Fibroblast of lung (primary cell): Measurements from ENCODE around the gene CMTM3. TPM values are rescaled to one million over a fixed set of nuclear protein-coding genes. Genes with fewer than 3 reads are reported as not detected.
"Not testable (repeated sequence)": the region's sequence is repeated elsewhere in the genome, so short reads cannot be mapped to it uniquely, and the experiment has no call there.

Experiments used
- DNase-seq, 2 donors: peaks; one replicate each; pipeline versions ENCODE4 v3.0.0 to v3.0.0-alpha.2; 2010; ENCODE audit warnings: low read depth in 2 of 2
- H2AFZ ChIP-seq: 2 replicates; pipeline ENCODE4 v1.5.1; 2012; ENCODE audit warnings: low read length, control low read depth, inconsistent platforms
- H3K27ac ChIP-seq: 2 replicates; pipeline ENCODE4 v1.5.1; 2011; ENCODE audit warnings: low read length, control low read depth; ENCODE audit not compliant: insufficient read depth
- H3K27me3 ChIP-seq: 2 replicates; pipeline ENCODE4 v1.5.1; 2011; ENCODE audit warnings: mild to moderate bottlenecking, low read length; ENCODE audit not compliant: control insufficient read depth, insufficient read depth
- H3K36me3 ChIP-seq: 2 replicates; pipeline ENCODE4 v1.5.1; 2011; ENCODE audit warnings: low read length; ENCODE audit not compliant: control insufficient read depth, insufficient read depth
- H3K4me1 ChIP-seq: 2 replicates; pipeline ENCODE4 v1.5.1; 2011; ENCODE audit warnings: low read length; ENCODE audit not compliant: control insufficient read depth, insufficient read depth; ENCODE audit errors: extremely low read depth
- H3K4me2 ChIP-seq: 2 replicates; pipeline ENCODE4 v1.5.1; 2011; ENCODE audit warnings: low read length, control low read depth; ENCODE audit not compliant: insufficient read depth; ENCODE audit errors: extremely low read depth
- H3K4me3 ChIP-seq, 4 experiments: fragments of 200-600 bp in 1 of 4; sonication (generic) in 1 of 4; replicated peaks in 1 of 4; 2 replicates each; pipeline ENCODE4 v1.5.1; 2011 to 2016; ENCODE audit warnings: low read length in 4 of 4, low read depth in 3 of 4, mild to moderate bottlenecking in 3 of 4, control low read depth in 2 of 4, inconsistent platforms in 1 of 4, mixed read lengths in 1 of 4; ENCODE audit not compliant: insufficient read depth in 1 of 4; ENCODE audit errors: control extremely low read depth in 1 of 4
- H3K79me2 ChIP-seq: 2 replicates; pipeline ENCODE4 v1.5.1; 2012; ENCODE audit warnings: mild to moderate bottlenecking, low read length, inconsistent platforms; ENCODE audit not compliant: control insufficient read depth, insufficient read depth
- H3K9ac ChIP-seq: 2 replicates; pipeline ENCODE4 v1.5.1; 2011; ENCODE audit warnings: mild to moderate bottlenecking, low read length, control low read depth; ENCODE audit not compliant: insufficient read depth
- H3K9me3 ChIP-seq: 2 replicates; pipeline ENCODE4 v1.5.1; 2012; ENCODE audit warnings: low read depth, low read length; ENCODE audit not compliant: control insufficient read depth, insufficient read depth
- H4K20me1 ChIP-seq: 2 replicates; pipeline ENCODE4 v1.5.1; 2011; ENCODE audit warnings: low read length; ENCODE audit not compliant: control insufficient read depth, insufficient read depth; ENCODE audit errors: extremely low read depth
- EZH2 ChIP-seq: IDR thresholded peaks from 2 replicates; pipeline ENCODE4 v1.5.1; 2012; ENCODE audit warnings: low read length, control low read depth, mild to moderate bottlenecking; ENCODE audit errors: missing control alignments
- polyA plus RNA-seq, 2 donors: library from polyadenylated mRNA; depleted of rRNA in 1 of 2; stranded (reverse) in 1 of 2; unstranded in 1 of 2; fragments of >200 nt; gene quantifications; 2 replicates each; pipeline ENCODE4 v1.2.1, GENCODE V29; 2011 to 2012; ENCODE audit warnings: missing spikeins in 1 of 2
- total RNA-seq: library from RNA; depleted of rRNA; stranded (reverse); fragments of >200 nt; gene quantifications from 2 replicates; pipeline ENCODE4 v1.2.1, GENCODE V29; 2014
- TF ChIP-seq, protein P1 (sequence below), 2 donors: IDR thresholded peaks in 1 of 2; conservative IDR thresholded peaks in 1 of 2; 1 replicate in 1 of 2; 2 replicates in 1 of 2; pipeline ENCODE4 v1.5.1; 2011 to 2012; ENCODE audit warnings: low read length in 2 of 2, control low read depth in 1 of 2, inconsistent platforms in 1 of 2, low read depth in 1 of 2, mild to moderate bottlenecking in 1 of 2

Gene CMTM3
- total and polyA plus RNA-seq, 2 donors (not counting 1 experiment from before 2014, with no cell fraction given): 10.1 to 18.6 TPM

DNA sequence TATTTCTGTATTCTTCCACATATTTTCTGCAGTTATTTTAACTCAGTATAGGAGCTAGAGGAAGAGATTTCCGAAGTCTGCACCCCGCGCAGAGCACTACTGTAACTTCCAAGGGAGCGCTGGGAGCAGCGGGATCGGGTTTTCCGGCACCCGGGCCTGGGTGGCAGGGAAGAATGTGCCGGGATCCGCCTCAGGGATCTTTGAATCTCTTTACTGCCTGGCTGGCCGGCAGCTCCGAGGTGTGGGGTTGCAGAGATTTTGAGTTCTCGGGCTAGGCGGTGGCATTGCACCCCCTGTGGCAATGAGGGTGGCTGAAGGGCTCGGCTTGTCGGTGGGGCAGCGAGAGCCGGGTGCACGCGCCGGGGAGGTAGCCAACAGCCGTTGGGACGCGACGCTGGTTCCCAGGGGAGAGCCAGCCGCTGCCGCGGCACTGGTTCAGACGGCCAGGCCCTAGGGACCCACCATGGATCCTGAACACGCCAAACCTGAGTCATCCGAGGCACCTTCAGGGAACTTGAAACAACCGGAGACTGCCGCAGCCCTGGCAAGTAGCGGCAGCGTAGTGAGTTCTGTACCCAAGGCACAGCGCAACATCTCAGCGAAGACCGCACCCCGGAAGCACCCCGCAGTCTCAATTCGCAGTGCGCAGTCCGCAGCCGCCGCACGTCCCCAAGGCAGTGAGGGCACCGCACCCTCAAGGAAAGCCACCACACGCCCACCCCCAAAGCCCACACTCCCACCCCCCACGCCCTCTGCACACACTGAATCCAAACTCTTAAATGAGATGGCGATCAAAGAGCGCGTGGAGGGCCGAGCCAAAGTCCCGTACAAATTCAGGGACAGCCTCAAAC is 38.2 kb upstream of the CMTM3 start, which contains the start of gene CMTM1:
Gene CMTM1 (plus strand): TSS at position 389 of the 851 bp plus-strand sequence. CDS start 75 bp downstream, at position 464.
- Histone ChIP-seq H3K9ac (no peak within 1 kb of the TSS), H3K4me1 (peaks cover 7% of the 10 kb centered on the region), H3K4me2 (no peak within 1 kb of the TSS), H3K27me3 (no peaks in the 10 kb centered on the region), H3K27ac (no peak within 1 kb of the TSS), H4K20me1 (no peaks in the 10 kb centered on the region), H3K4me3 (no peak within 1 kb of the TSS), H2AFZ (no peak within 1 kb of the TSS), H3K9me3 (no peaks in the 10 kb centered on the region), H3K36me3 (peaks cover 7% of the 10 kb centered on the region), H3K79me2 (no peaks in the 10 kb centered on the region)
- no peak for TF ChIP-seq EZH2
- TF ChIP-seq, protein P1, sequence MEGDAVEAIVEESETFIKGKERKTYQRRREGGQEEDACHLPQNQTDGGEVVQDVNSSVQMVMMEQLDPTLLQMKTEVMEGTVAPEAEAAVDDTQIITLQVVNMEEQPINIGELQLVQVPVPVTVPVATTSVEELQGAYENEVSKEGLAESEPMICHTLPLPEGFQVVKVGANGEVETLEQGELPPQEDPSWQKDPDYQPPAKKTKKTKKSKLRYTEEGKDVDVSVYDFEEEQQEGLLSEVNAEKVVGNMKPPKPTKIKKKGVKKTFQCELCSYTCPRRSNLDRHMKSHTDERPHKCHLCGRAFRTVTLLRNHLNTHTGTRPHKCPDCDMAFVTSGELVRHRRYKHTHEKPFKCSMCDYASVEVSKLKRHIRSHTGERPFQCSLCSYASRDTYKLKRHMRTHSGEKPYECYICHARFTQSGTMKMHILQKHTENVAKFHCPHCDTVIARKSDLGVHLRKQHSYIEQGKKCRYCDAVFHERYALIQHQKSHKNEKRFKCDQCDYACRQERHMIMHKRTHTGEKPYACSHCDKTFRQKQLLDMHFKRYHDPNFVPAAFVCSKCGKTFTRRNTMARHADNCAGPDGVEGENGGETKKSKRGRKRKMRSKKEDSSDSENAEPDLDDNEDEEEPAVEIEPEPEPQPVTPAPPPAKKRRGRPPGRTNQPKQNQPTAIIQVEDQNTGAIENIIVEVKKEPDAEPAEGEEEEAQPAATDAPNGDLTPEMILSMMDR (conservative IDR thresholded peaks at IDR 0.05 in 1 of 2, IDR thresholded peaks at IDR 0.05 in 1 of 2; ENCODE audit: low read depth in 1 of 2, low read length in 2 of 2): no peak
- no peak for DNase-seq

DNA sequence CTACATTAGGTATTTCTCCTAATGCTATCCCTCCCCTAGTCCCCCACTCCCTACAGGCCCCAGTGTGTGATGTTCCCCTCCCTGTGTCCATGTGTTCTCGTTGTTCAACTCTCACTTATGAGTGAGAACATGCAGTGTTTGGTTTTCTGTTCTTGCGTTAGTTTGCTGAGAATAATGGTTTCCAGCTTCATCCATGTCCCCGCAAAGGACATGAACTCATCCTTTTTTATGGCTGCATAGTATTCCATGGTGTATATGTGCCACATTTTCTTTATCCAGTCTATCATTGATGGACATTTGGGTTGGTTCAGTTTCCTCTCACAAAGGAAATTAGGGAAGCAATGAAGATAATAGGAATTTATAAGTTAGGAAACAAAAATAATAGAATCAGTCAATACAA is 37.2 kb upstream of the CMTM3 start:
- H3K79me2 ChIP-seq, H3K27me3 ChIP-seq, H3K9ac ChIP-seq, H3K4me2 ChIP-seq, H4K20me1 ChIP-seq, H3K27ac ChIP-seq, H3K4me1 ChIP-seq, H3K36me3 ChIP-seq, H2AFZ ChIP-seq, H3K9me3 ChIP-seq, H3K4me3 ChIP-seq, DNase-seq: not testable (repeated sequence)

DNA sequence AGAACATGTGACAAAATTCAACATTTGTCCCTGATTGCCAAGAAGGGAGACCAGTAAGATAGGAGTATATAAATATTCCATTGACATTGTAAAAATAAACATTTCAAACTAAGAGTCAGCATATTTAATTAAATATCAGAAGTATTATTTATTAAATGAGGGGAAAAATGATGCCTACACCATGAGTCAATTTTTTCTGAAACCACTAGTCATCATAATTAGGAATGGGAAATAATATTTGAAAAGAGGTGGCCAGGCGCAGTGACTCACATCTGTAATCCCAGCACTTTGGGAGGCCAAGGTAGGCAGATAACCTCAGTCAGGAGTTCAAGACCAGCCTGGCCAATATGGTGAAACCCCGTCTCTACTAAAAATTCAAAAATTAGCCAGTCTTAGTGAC is 36.1 kb upstream of the CMTM3 start:
- Histone ChIP-seq H3K4me3 (no peak overlapping the region), H3K4me2 (no peak overlapping the region), H3K9ac (no peak overlapping the region), H3K79me2 (no peaks in the 10 kb centered on the region), H3K4me1 (peaks cover 7% of the 10 kb centered on the region), H4K20me1 (no peaks in the 10 kb centered on the region), H3K36me3 (peaks cover 7% of the 10 kb centered on the region), H3K27ac (no peak overlapping the region), H2AFZ (no peak overlapping the region), H3K9me3 (no peaks in the 10 kb centered on the region), H3K27me3 (no peaks in the 10 kb centered on the region)
- TF ChIP-seq, protein P1 (conservative IDR thresholded peaks at IDR 0.05 in 1 of 2, IDR thresholded peaks at IDR 0.05 in 1 of 2; ENCODE audit: low read depth in 1 of 2, low read length in 2 of 2): no peak
- TF ChIP-seq EZH2: no peak
- peak; percentile 33 to 59 for DNase-seq
